ENCODE data around the gene KIAA1549. TPM values are rescaled to one million over a fixed set of nuclear protein-coding genes. Genes with fewer than 3 reads are reported as not detected.

Gene KIAA1549
- total and polyA plus RNA-seq, 7 donors = 0.46 to 4.4 (median 1.4) TPM

- H3K4me3 ChIP-seq = no peak overlapping the region
- H3K4me1 ChIP-seq = no peaks in the 10 kb centered on the region
- intact Hi-C loops (cut with DNase I) = no loop called here
- no peaks in the 10 kb centered on the region for H3K36me3 ChIP-seq (ENCODE audit: insufficient read depth in 1 of 2, low read depth in 1 of 2)
- H3K27me3 ChIP-seq (ENCODE audit: insufficient read depth in 3 of 3, low read length in 2 of 3) = no peaks in the 10 kb centered on the region
- 80 to 85% (median 84%) methylated on average over 5 of the region's 5 CpGs for WGBS, 3 donors
- H3K9me3 ChIP-seq = no peaks in the 10 kb centered on the region
- DNase-seq (no peak), ATAC-seq (no peak)
- TF ChIP-seq, protein P1, sequence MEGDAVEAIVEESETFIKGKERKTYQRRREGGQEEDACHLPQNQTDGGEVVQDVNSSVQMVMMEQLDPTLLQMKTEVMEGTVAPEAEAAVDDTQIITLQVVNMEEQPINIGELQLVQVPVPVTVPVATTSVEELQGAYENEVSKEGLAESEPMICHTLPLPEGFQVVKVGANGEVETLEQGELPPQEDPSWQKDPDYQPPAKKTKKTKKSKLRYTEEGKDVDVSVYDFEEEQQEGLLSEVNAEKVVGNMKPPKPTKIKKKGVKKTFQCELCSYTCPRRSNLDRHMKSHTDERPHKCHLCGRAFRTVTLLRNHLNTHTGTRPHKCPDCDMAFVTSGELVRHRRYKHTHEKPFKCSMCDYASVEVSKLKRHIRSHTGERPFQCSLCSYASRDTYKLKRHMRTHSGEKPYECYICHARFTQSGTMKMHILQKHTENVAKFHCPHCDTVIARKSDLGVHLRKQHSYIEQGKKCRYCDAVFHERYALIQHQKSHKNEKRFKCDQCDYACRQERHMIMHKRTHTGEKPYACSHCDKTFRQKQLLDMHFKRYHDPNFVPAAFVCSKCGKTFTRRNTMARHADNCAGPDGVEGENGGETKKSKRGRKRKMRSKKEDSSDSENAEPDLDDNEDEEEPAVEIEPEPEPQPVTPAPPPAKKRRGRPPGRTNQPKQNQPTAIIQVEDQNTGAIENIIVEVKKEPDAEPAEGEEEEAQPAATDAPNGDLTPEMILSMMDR (IDR thresholded peaks at IDR 0.05) = no peak
- H3K27ac ChIP-seq = no peak overlapping the region
Observed at GRCh38 chr7:138963675-138964074, 17.5 kb downstream of the KIAA1549 start.

GRCh38 chr7:138962561-138963270, 18.5 kb downstream of the KIAA1549 start:
- Histone ChIP-seq H3K27me3 (ENCODE audit: insufficient read depth in 3 of 3, low read length in 2 of 3) (no peaks in the 10 kb centered on the region), H3K4me1 (no peaks in the 10 kb centered on the region), H3K4me3 (no peak overlapping the region), H3K36me3 (ENCODE audit: insufficient read depth in 1 of 2, low read depth in 1 of 2) (no peaks in the 10 kb centered on the region), H3K27ac (no peak overlapping the region), H3K9me3 (no peaks in the 10 kb centered on the region)
- intact Hi-C loops (cut with DNase I) = no loop called here
- ATAC-seq (no peak), DNase-seq (no peak)
- whole genome bisulfite sequencing, 3 donors = 81 to 87% (median 85%) methylated on average over 10 of the region's 10 CpGs
- TF ChIP-seq, protein P1 (IDR thresholded peaks at IDR 0.05) = no peak

- intact Hi-C loops (cut with DNase I) = no loop called here
- ATAC-seq = no peak
- no peaks in the 10 kb centered on the region for H3K4me1 ChIP-seq
- TF ChIP-seq, protein P1 (IDR thresholded peaks at IDR 0.05) = no peak
- 38 to 53% (median 40%) methylated on average over 8 of the region's 8 CpGs for WGBS, 3 donors
- H3K36me3 ChIP-seq (ENCODE audit: insufficient read depth in 1 of 2, low read depth in 1 of 2) = no peaks in the 10 kb centered on the region
- no peak overlapping the region for H3K27ac ChIP-seq
- no peak overlapping the region for H3K4me3 ChIP-seq
- no peaks in the 10 kb centered on the region for H3K27me3 ChIP-seq (ENCODE audit: insufficient read depth in 3 of 3, low read length in 2 of 3)
- no peaks in the 10 kb centered on the region for H3K9me3 ChIP-seq
- no peak for DNase-seq
Observed at GRCh38 chr7:138961159-138961558, 20.0 kb downstream of the KIAA1549 start.

- Histone ChIP-seq H3K27ac (no peak overlapping the region), H3K9me3 (no peaks in the 10 kb centered on the region), H3K27me3 (ENCODE audit: insufficient read depth in 3 of 3, low read length in 2 of 3) (no peaks in the 10 kb centered on the region), H3K4me1 (no peaks in the 10 kb centered on the region), H3K4me3 (no peak overlapping the region), H3K36me3 (ENCODE audit: insufficient read depth in 1 of 2, low read depth in 1 of 2) (no peaks in the 10 kb centered on the region)
- WGBS, 3 donors = 76 to 82% (median 76%) methylated on average over 6 of the region's 6 CpGs
- ATAC-seq = no peak
- intact Hi-C loops (cut with DNase I) = no loop called here
- TF ChIP-seq, protein P1 (IDR thresholded peaks at IDR 0.05) = no peak
- no peak for DNase-seq
Observed at GRCh38 chr7:138958391-138958956, 22.7 kb downstream of the KIAA1549 start.

Data from psoas muscle (tissue), 8 donors.